Measurements from ENCODE around the gene SCGN. TPM values are rescaled to one million over a fixed set of nuclear protein-coding genes. Genes with fewer than 3 reads are reported as not detected.

SCGN gene
- total and polyA plus RNA-seq, 4 donors = 0.07 to 2.7 (median 0.13) TPM

GRCh38 chr6:25717866-25718740, 66.1 kb downstream of the SCGN start:
- Histone ChIP-seq H3K9me3 (ENCODE audit: control insufficient read depth in 4 of 4, insufficient read depth in 3 of 4, low read length in 3 of 4) (no peaks in the 10 kb centered on the region), H3K4me3 (no peak overlapping the region), H3K4me1 (ENCODE audit: control insufficient read depth in 5 of 5, insufficient read depth in 5 of 5, low read length in 5 of 5) (peaks cover 0 to 3% (median 0%) of the 10 kb centered on the region in 5 donors), H3K27ac (ENCODE audit: low read depth in 1 of 2, low read length in 1 of 2) (no peak overlapping the region), H3K27me3 (ENCODE audit: control insufficient read depth in 3 of 3, insufficient read depth in 3 of 3, low read length in 2 of 3) (no peaks in the 10 kb centered on the region), H3K36me3 (ENCODE audit: control insufficient read depth in 4 of 4, insufficient read depth in 4 of 4, low read length in 4 of 4) (no peaks in the 10 kb centered on the region), H3K9ac (ENCODE audit: insufficient read depth in 1 of 2, low read length in 2 of 2) (no peak overlapping the region)
- 61 to 75% methylated on average over 6 of the region's 6 CpGs for WGBS, 2 donors
- ATAC-seq (ENCODE audit: insufficient read depth, low FRiP score) (no peak), DNase-seq (peak in 2 of 3 donors; percentile 64 to 68)
- TF ChIP-seq, protein P1, sequence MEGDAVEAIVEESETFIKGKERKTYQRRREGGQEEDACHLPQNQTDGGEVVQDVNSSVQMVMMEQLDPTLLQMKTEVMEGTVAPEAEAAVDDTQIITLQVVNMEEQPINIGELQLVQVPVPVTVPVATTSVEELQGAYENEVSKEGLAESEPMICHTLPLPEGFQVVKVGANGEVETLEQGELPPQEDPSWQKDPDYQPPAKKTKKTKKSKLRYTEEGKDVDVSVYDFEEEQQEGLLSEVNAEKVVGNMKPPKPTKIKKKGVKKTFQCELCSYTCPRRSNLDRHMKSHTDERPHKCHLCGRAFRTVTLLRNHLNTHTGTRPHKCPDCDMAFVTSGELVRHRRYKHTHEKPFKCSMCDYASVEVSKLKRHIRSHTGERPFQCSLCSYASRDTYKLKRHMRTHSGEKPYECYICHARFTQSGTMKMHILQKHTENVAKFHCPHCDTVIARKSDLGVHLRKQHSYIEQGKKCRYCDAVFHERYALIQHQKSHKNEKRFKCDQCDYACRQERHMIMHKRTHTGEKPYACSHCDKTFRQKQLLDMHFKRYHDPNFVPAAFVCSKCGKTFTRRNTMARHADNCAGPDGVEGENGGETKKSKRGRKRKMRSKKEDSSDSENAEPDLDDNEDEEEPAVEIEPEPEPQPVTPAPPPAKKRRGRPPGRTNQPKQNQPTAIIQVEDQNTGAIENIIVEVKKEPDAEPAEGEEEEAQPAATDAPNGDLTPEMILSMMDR (IDR thresholded peaks at IDR 0.05; ENCODE audit: control extremely low read depth, extremely low read depth) = no peak

DNA sequence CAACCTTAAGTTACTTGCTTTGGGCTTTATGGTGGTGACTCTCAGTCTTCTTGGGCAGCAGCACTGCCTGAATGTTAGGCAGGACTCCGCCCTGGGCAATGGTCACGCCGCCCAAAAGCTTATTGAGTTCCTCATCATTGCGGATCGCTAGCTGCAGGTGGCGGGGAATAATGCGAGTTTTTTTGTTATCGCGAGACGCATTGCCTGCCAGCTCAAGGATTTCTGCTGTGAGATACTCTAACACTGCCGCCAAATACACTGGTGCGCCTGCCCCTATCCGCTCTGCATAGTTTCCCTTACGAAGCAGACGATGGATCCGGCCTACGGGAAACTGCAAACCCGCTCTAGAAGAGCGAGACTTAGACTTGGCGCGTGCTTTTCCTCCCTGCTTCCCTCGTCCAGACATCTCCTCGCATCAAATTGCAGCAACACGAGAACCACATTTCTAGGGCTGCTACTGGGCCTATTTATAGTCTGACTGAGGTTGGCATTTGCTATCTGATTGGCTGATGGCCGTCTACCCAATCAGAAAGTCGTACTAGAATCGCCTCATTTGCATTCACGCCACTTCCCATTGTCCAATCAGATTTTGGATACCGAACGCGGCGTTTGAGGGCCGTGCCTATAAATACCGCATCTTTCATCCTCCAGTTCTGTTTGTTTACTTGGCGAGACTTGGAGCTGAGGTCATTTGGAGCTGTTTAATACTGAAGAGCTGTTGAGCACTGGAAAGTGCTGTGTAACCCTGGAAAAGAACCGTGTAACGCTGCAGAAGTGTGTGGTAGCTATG, 74.3 kb downstream of the SCGN start:
- no peaks in the 10 kb centered on the region for H3K27me3 ChIP-seq (ENCODE audit: control insufficient read depth in 3 of 3, insufficient read depth in 3 of 3, low read length in 2 of 3)
- H3K4me1 ChIP-seq (ENCODE audit: control insufficient read depth in 5 of 5, insufficient read depth in 5 of 5, low read length in 5 of 5) = no peaks in the 10 kb centered on the region
- no peak overlapping the region for H3K27ac ChIP-seq (ENCODE audit: low read depth in 1 of 2, low read length in 1 of 2)
- H3K9me3 ChIP-seq (ENCODE audit: control insufficient read depth in 4 of 4, insufficient read depth in 3 of 4, low read length in 3 of 4) = no peaks in the 10 kb centered on the region
- no peaks in the 10 kb centered on the region for H3K36me3 ChIP-seq (ENCODE audit: control insufficient read depth in 4 of 4, insufficient read depth in 4 of 4, low read length in 4 of 4)
- H3K9ac ChIP-seq (ENCODE audit: insufficient read depth in 1 of 2, low read length in 2 of 2) = no peak overlapping the region
- TF ChIP-seq, protein P1 (IDR thresholded peaks at IDR 0.05; ENCODE audit: control extremely low read depth, extremely low read depth) = no peak
- ATAC-seq (ENCODE audit: insufficient read depth, low FRiP score) (no peak), DNase-seq (no peak)
- 88 to 95% methylated on average over 37 of the region's 37 CpGs for WGBS, 2 donors
- H3K4me3 ChIP-seq = no peak overlapping the region

GRCh38 chr6:25727028-25727427, 75.0 kb downstream of the SCGN start:
- Histone ChIP-seq H3K4me1 (ENCODE audit: control insufficient read depth in 5 of 5, insufficient read depth in 5 of 5, low read length in 5 of 5) (no peaks in the 10 kb centered on the region), H3K9me3 (ENCODE audit: control insufficient read depth in 4 of 4, insufficient read depth in 3 of 4, low read length in 3 of 4) (no peaks in the 10 kb centered on the region), H3K4me3 (no peak overlapping the region), H3K27me3 (ENCODE audit: control insufficient read depth in 3 of 3, insufficient read depth in 3 of 3, low read length in 2 of 3) (no peaks in the 10 kb centered on the region), H3K36me3 (ENCODE audit: control insufficient read depth in 4 of 4, insufficient read depth in 4 of 4, low read length in 4 of 4) (no peaks in the 10 kb centered on the region), H3K9ac (ENCODE audit: insufficient read depth in 1 of 2, low read length in 2 of 2) (no peak overlapping the region), H3K27ac (ENCODE audit: low read depth in 1 of 2, low read length in 1 of 2) (no peak overlapping the region)
- 73 to 91% methylated on average over 14 of the region's 14 CpGs for WGBS, 2 donors
- peak in 1 of 3 donors; percentile 19 for DNase-seq
- no peak for ATAC-seq (ENCODE audit: insufficient read depth, low FRiP score)
- TF ChIP-seq, protein P1 (IDR thresholded peaks at IDR 0.05; ENCODE audit: control extremely low read depth, extremely low read depth) = no peak

All from lung (tissue), 12 donors.